ENCODE results near the gene SARS1.

- TF ChIP-seq EZH2phosphoT487 (conservative IDR thresholded peaks at IDR 0.05; ENCODE audit: low read length) (no peak), CTCF (IDR thresholded peaks at IDR 0.05; ENCODE audit: insufficient read depth, low read length, poor library complexity, severe bottlenecking) (no peak)
These were observed 43.4 kb downstream of the SARS1 start for GRCh38 chr1:109256971-109257681.

All from SU-DHL-6 (cell line).